ENCODE measurements around the gene ADAMTS17.

Gene ADAMTS17

GRCh38 chr15:100131321-100132224 lies 210.2 kb downstream of the ADAMTS17 start:
- no peak for DNase-seq (ENCODE audit: low spot score)

DNA sequence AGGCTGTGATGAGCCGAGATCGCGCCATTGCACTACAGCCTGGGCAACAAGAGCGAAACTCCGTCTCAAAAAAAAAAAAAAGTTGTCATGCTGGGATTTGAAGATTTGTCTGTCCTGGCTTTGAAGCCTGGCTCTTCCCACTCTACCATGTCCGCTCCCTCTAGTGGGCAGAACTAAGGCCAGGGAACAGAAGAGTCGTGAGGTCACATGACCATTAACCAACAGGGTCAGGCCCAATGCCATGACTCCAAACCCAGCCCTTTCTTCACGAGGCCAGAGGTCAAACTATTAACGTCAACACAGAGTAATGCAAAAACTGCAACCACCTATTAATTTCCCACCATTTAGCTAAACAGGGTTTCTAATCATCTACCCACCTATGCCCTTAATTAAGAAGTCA lies 212.1 kb downstream of the ADAMTS17 start:
- DNase-seq (ENCODE audit: low spot score): no peak

DNA sequence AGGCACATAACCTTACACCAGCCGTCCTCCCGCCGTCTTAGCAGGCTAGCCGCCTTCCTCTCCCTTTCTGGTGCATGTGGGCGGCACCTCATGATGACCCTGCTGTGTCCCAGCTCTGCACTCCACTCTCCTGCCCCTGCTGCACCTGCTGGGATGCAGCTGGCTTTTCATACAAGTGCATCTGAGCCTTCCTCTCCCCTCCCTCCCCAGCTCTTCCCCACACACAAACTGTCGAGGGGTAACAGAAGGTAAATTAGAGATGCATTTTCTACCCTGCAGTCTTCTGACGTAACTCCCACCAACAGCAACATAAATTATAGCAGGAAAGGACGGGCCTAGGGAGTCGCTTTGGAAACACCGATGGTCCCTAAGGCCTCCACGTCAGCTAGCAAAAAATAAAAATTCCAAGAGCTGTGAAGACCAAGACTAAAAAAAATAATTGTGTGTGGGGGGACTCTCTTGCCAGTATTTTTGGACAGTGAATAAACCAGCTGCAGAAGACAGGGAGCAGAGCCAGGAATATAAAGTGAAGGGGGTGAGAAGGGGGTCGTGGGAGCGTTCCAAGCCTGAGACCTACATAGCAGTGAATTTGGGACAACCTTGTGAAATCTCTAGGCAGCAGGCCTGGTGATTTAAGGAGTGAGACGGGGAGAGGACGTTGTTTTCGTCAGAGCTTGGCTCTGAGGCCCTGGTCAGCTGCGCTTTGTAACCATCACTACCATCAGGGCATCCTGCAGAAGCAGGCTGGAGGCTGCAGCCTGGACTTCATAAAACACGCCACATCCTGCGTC lies 216.2 kb downstream of the ADAMTS17 start:
- peak; percentile 77 for DNase-seq (ENCODE audit: low spot score)

- no peak for DNase-seq (ENCODE audit: low spot score)
Measured at GRCh38 chr15:100124936-100125335, 216.8 kb downstream of the ADAMTS17 start.

- no peak for DNase-seq (ENCODE audit: low spot score)
Measured at GRCh38 chr15:100124361-100124760, 217.4 kb downstream of the ADAMTS17 start.

- DNase-seq (ENCODE audit: low spot score): no peak
Measured at GRCh38 chr15:100123611-100124010, 218.2 kb downstream of the ADAMTS17 start.

DNA sequence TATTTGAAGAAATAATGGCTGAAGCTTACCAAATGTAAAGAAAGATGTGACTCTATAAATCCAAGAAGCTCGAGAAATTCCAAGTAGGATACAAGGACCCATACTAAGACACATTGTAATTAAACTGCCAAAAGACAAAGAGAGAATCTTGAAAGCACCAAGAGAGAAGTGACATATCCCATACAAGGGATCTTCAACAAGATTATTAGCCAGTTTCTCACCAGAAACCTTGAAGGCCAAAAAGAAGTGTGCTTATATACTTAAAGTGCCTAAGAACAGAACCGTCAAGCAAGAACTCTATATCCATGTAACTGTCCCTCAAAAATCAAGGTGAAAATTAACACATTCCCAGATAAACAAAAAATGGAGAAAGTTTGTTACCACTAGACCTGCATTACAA lies 220.5 kb downstream of the ADAMTS17 start:
- DNase-seq (ENCODE audit: low spot score): no peak

GRCh38 chr15:100120111-100120510 lies 221.7 kb downstream of the ADAMTS17 start:
- DNase-seq (ENCODE audit: low spot score): no peak

DNA sequence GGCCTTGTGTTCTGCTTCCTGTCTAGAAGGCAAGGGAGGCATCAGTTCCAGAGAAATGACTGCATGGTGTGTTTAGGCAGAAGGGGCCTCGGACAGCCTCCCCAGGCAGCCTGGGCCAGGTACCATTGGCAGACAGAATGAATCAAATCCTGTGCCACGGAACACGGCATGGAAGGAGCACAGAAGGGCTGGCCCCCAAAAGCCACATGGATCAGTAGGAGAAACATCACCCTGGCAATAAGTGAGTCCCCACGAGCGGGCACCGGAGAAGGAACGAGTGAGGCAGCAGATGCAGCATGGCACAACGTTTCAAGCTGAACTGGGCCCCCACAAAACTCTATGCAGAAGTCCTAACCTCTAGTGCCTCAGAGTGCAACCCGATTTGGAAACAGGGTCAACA lies 223.2 kb downstream of the ADAMTS17 start:
- DNase-seq (ENCODE audit: low spot score): no peak

DNA sequence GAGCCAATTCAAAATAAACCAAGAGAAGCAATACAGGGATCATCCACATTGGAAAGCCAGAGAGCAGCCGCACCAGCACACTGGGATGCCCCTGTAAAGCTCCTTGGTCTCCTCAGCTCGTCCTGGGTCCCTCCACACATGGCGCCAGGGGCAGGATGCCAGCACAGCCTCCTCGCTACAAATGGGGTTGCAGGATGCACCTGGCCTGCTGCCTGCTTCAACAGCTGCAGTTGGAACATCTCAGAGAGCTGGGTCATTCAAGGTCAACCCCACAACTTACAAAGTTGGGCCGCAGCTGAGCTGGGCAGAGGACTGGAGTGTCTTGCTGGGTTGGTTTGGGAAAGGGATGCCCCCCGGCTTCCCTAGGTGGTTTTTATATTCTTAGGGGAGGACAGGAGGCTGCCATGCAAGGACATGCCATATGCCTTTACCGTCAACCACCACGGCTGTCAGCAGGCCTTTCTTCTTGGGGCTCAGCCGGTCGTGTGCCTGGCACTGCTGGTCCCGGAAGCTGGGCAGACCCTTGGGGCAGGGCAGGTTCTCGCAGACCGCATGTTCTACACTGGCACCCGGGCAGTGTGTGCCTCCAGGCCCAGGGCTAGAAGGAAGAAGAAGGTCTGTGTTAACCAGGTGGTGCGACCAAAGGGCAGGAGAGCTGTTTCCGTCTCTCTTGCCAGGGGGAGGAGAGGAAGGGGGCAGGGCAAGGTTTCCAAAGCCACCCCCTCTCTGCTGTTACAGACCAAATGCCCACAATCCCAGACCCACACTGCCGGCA lies 225.2 kb downstream of the ADAMTS17 start:
- DNase-seq (ENCODE audit: low spot score): peak; percentile 33

GRCh38 chr15:100115711-100116090 lies 226.1 kb downstream of the ADAMTS17 start:
- DNase-seq (ENCODE audit: low spot score): no peak

- no peak for DNase-seq (ENCODE audit: low spot score)
Measured at GRCh38 chr15:100115066-100115710, 226.6 kb downstream of the ADAMTS17 start.

DNA sequence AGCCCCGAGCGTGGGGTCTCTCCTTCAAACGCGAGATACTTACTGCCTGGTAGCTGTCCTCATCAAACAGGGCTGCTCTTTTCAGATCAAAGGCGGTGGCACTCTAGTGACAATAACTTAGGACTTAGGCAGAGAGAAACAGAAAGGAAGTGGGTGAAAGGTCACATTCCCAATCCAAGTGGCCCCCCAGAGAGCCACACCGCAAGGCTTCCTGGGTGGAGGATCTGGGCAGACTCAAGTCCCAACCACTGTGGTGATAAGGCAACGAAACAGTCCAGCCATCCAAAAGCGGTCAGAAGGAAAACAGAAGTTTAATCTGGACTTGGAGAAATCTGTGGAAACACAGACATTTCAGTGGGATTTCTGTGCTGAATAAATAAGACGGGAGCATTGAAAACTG lies 227.2 kb downstream of the ADAMTS17 start:
- peak; percentile 36 for DNase-seq (ENCODE audit: low spot score)

GRCh38 chr15:100114100-100114499 lies 227.7 kb downstream of the ADAMTS17 start:
- DNase-seq (ENCODE audit: low spot score): peak; percentile 81

- peak; percentile 57 for DNase-seq (ENCODE audit: low spot score)
Measured at GRCh38 chr15:100113351-100114080, 228.3 kb downstream of the ADAMTS17 start.

DNA sequence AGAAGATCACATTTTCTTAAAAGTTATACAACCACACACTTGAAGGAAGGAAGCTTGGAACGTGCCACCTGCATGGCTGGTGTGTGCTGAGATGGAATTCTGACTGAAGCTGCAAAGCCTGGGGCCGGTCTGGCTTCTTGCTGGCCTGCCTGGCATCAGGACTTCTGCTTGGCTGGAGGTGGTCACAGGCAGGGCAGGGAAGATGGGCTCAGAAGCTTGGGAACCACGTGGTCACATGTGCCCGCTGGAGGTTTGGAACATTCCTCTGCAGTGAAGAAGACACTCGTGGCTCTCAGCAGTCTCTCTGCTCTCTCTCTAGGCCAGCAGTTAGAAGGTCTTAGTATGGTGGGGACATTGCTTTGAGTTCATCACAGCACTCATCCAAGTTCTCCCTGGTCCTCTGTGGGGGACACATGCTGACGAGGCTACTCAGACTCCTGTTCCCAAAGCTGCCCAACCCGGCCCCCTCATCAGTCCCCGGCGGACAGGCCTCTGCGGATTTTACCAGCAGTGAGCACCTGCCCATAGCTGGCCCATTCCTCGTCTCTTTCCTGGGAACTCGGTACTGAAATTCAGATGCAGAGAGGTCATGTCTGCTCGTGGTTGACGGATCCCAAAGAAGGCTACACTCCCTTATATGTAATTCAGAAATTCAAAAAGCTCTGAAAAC lies 229.0 kb downstream of the ADAMTS17 start:
- no peak for DNase-seq (ENCODE audit: low spot score)

- no peak for DNase-seq (ENCODE audit: low spot score)
Measured at GRCh38 chr15:100112061-100112420, 229.7 kb downstream of the ADAMTS17 start.

DNA sequence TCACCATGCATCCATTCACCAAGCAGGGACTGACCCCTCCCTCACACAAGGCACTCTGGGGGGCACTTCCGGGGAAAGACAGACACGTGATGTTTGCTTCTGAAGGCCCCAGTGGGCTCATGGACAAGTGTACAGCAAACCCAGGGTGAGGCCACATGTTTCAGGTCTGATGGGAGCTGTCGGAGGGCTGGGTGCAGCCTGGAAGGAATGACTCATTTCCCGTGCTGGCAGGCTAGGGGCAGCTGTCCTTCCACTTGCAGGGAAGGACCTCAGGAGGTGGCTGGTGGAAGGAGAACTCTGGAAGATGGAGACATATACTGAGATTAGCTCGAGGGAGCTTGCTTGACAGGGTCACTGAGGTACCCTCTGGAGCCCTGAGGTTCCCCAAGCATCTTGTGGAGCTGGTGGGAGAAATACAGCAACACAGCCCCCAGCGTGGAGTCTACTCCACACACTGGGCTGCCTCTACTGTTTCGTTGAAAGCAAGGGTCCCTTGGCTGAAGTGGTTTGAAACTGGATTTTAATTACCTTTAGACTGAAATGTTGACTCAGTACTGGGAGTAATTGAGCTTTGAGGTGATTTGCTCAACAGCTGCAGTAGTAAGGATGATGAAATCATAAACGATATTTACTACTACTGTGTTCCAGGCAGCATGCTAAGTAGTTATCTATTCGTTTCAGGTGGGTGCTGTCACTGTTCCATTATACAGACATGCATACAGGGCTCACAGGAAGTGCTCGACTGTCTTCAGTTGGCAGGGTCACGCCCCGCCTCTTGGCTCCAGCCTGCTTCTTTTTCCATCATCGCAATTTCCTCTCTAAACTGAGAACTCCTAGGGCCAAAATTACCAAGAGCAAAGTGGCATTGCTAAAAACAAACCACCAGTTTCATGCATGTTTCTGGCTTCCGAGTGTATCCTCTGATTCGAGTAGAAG lies 230.4 kb downstream of the ADAMTS17 start:
- peak; percentile 62 for DNase-seq (ENCODE audit: low spot score)

DNA sequence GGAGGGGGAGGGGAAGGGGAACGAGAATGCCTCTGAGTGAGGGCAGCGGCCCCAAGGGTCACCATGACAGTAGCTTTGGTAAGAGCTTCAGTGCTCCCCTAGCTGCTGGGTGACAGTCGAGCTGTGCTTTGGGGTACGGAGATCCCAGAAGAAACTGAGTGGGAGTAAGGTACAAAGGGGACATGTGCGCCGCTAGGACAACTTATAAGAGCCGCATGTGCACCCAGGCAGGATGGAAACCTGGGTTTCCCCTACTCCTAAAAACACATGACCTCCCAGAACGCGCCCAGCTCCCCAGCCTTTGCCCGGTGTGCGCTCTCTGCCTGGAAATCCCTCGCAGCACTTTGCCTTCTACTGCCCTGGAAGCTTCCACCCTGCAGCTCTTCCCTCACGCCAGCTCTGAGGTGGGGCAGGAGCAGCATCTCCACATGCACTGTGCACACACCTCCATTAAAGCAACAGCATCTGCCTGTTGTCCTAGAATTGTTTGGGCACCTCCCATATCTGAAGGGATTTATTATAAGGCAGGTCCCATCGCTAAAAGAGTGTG lies 232.2 kb downstream of the ADAMTS17 start:
- no peak for DNase-seq (ENCODE audit: low spot score)

Data from Ammon's horn (tissue), 1 donor.